Gastroesophageal sphincter (tissue), 3 donors: ENCODE measurements around the gene PNMA8B.

Experiments used
- CTCF ChIP-seq, 4 experiments: fragments of 200-600 bp in 2 of 4; fragments of 450-650 bp in 2 of 4; sonication (generic) in 1 of 4; IDR thresholded peaks; one replicate each; pipeline ENCODE4 v1.5.1; 2017 to 2019; ENCODE audit warnings: antibody characterized with exemption in 4 of 4, mild to moderate bottlenecking in 2 of 4, moderate library complexity in 2 of 4
- EP300 ChIP-seq: sonication (generic); formaldehyde crosslinking; IDR thresholded peaks from one replicate; pipeline ENCODE4 v1.6.1; 2017; ENCODE audit warnings: antibody characterized with exemption, mild to moderate bottlenecking
- POLR2A ChIP-seq, 2 donors: fragments of 450-650 bp; IDR thresholded peaks; one replicate each; pipeline ENCODE4 v1.6.1; 2017; ENCODE audit warnings: antibody characterized with exemption in 2 of 2, mild to moderate bottlenecking in 2 of 2, moderate library complexity in 1 of 2

GRCh38 chr19:46489445-46490272, 6.0 kb downstream of the PNMA8B start:
- TF ChIP-seq CTCF (IDR thresholded peaks at IDR 0.05) (peak in 3 of 4 experiments; percentile 14 to 50 (median 36)), EP300 (no peak), POLR2A (IDR thresholded peaks at IDR 0.05) (no peak)
